ENCODE data around the gene FBLN1.
"Not testable (repeated sequence)": the region's sequence is repeated elsewhere in the genome, so short reads cannot be mapped to it uniquely, and the experiment has no call there.

The FBLN1 gene

DNA sequence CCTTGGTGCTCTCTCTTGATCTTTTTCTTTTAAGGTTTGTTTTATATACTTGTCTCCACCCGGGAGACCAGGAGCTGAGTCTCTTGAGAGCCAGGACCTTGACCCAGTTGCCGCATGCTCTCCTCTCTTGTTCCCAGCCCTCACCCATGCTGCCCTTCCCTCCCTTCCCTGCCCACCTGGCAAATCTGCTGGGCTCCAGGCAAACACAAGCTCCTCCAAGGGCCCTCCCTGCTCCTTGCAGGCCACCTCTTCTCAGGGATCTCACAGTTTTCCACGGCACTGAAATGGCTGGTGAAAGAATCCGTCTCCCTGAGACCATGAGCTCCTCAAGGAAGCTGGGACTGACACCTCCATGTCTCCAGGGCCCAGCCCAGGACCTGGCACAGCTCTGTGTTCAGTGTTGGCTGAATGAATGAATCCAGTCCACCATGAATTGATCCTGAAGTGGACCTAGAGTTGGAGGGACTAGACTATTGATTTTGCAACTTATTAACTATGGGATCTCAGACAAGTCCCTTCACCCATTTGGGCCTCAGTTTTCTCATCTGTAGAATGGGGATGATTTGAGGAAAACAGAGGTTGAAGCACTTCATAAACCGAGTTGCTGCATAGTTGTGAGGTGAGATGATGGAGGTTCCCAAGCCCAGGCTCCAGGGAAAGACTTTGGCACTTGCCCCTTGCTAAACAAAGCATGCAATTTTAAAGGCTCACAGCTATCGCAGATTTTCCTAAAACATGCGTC lies 25.1 kb upstream of the FBLN1 start:
- DNase-seq: no peak

DNA sequence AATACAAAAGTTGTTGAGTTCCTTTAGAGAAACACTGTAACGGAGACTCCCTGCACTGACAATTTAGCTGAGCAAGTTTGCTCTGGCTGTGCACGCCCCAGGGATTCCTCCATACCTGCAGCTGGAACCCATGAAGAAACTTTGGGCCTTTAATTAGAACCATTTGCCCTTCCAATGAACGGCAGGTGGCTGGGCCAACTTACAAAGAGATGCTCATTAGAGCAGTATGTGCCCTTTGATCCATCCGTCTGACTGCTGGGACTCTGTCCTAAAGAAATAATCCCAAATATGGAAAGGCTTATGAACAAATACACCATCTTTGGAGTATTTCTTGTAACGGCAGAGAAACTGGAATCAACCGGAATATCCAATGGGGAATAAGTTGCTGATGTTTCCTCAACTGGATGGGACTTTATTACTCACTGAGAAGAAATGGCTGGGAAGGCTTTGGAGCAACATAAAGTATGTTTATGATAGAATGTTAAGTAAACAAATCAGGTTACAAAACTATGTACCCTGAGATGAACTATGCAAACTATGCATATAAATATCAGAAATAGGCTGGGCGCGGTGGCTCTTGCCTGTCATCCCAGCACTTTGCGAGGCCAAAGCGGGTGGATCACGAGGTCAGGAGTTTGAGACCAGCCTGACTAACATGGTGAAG lies 24.4 kb upstream of the FBLN1 start:
- DNase-seq: no peak

DNA sequence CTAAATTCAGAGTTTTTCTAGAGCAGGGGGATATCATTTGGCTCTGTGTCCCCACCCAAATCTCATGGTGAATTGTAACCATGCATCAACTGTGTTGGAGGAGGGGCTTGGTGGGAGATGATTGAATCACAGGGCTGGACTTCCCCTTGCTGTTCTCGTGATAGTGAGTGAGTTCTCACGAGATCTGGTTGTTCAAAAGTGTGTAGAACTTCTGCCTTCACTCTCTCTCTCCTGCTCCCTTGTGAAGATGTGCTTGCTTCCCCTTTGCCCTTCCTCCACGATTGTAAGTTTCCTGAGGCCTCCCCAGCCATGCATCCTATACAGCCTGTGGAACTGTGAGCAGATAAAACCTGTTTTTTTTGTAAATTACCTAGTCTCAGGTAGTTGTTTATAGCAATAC lies 22.0 kb upstream of the FBLN1 start:
- no peak for DNase-seq

DNA sequence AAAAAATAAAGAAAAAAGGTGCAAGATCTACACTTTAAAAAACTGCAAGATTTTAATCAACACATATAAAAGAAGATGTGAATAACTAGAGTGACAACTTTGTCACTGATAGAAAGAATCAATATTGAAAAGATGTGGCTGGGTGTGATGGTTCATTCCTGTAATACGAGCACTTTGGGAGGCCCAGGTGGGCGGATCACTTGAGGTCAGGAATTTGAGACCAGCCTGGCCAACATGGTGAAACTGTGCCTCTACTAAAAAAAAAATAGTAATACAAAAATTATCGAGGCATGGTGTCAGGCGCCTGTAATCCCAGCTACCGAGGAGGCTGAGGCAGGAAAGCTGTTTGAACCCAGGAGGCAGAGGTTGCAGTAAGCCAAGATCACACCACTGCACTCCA lies 21.0 kb upstream of the FBLN1 start:
- DNase-seq: no peak

DNA sequence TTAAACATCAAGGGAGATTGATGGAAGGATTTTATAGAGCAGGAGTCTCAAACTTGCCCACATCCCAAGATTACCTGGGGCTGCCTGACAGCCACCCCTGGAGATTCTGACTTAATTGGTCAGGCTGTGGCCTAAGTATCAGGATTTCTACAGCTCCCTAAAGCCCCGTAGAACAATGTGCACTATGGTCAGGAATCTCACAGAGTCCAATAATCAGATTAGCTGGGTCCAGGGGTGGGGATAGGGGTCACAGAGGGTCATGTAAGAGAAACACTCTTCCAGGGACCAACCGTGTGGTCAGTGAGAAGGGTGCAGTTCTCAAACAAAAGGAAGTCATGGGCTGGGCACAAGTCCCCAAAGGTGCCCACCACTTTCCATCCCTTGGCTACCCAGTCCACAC lies 20.5 kb upstream of the FBLN1 start:
- no peak for DNase-seq

DNA sequence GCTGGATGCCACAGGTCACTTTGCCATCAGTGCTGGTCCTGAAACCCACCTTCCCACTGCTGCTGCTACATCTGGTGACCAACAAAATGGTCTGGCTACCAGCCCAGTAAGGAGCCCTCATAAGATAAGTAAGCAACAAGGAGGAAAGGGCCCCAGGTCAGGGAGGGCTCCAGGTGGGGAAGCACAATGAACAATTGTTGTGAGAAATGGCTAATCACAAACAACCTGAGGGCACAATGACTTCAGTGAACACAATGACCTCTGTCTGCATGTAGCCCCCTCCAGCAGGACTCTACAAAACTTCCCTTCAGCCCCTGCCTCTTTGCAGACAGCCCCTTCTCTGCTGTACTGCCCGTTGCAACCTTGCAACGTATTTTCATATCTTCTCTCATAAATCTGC lies 19.4 kb upstream of the FBLN1 start:
- no peak for DNase-seq

DNA sequence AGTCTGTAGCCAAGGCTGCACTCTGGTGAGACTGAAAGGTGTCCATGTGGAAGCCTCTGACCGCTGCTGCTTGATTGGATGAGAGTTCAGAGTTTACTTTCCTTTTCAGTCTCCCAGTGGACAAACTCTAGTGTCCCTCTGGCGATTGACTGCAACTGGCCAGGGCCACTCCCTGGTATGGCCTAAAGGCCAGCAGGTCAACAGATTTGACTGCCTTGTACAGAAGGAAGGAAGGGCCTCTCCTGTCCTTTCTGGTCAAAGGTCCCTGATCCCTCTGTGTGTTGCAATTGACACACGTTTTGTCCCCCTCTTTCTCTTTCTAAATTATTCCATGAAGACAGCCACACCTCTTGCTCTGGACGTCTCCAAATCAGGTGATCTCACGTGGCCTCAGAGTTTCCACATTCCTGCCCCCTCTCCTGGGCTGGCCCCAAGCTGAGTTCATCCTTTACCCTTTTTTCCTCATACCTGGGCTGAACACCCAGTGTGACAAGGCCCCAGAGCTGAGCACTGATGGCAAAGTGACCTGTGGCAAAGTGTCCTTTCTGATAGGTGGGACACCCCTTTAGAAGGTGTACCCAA lies 18.7 kb upstream of the FBLN1 start:
- DNase-seq: no peak

DNA sequence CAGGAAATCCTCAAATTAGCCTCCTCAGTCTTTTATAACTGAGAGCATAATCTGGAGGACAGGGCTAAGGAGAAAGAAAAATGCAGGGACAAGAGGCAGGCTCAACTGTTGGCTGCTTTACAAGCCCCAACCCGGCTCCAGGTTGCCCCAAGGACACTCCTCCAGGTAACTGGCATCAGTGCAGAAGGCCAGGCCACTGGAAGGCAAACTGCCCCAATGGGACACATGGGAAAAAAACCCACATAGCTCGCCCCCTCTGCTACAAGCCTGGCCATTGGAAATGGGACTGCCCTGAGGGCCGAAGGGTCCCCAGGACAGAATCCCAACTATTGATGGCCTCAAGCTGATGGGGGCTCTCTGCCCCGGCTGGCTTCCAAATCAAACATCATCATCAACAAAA lies 17.9 kb upstream of the FBLN1 start:
- DNase-seq: no peak

DNA sequence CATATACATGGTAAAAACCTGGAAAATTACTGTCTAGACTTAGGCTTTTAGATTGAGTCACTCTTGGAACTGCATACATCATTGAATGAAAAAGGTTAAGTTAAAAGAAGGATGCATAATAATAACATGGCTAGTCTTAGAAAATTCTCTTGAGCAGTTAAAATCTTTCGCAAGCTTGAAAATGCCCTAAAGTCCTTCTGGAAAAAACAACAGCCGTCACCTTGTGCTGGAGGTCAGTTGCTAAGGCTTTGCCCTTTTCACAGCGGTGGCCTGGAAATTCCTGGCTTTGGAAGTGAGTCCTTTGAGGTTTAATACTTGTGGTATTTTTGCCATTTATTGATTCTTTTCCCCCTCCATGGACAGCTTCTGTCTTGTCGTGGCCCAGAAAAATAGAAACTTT lies 17.4 kb upstream of the FBLN1 start:
- DNase-seq: no peak

DNA sequence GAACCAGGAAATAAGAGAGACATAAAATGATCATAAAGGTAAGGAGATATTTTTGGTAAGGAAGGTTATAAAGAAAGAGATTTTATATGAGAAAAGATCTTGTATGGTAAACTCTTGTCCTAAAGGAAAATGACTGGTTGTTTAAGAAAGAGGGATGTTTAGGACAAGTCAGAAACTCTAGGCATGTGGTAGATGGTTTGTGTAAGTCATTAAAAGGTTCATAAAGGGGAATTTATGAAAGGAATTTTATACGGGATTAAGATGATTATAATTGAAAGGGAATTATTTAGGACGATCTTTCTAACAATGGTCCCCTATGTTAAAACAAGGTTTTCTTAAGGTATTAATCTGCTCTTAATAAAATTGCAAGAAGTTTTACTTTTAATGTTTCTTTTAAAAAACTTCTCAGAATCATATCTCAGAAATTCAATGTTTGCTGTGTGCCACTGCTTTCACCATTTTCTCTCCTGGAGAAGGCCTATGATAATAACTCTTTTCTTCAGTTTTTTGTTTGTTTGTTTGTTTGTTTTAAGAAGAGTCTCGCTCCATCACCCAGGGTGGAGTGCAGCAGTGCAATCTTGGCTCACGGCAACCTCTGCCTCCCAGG lies 13.8 kb upstream of the FBLN1 start:
- no peak for DNase-seq

DNA sequence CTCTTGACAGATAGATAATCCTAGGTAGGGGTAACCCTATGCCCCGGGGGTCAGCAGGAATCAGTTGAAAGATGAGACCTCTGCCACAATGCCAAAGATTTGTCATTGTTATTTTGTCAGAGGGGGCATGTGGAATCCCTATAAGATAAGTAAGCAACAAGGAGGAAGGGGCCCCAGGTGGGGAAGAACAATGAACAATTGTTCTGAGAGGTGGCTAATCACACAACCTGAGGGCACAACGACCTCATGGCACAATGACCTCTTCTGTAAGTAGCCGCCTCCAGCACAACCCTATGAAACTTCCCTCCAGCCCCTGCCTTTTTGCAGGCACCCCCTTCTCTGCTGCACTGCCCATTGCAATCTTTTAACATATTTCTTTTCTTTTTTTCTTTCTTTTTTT lies 11.8 kb upstream of the FBLN1 start:
- no peak for DNase-seq

DNA sequence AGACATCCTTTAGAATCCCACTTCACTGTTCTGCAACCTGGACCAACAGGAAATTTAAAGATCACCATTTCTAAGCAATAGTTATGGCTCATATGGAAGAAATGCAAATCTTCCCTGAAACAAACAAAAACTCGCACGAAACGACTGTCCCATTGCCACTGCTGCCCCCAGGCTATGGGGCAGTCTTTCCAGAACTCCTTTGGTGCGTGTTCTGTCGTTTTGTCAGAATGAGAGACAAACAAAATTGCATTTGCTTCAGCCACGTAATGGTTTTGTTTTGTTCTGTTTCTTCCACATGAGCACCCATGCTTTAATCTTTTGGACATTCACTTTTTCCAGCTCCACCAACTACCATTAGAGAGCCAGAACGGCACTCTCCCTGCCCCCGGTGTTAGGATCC lies 10.8 kb upstream of the FBLN1 start:
- DNase-seq: no peak

DNA sequence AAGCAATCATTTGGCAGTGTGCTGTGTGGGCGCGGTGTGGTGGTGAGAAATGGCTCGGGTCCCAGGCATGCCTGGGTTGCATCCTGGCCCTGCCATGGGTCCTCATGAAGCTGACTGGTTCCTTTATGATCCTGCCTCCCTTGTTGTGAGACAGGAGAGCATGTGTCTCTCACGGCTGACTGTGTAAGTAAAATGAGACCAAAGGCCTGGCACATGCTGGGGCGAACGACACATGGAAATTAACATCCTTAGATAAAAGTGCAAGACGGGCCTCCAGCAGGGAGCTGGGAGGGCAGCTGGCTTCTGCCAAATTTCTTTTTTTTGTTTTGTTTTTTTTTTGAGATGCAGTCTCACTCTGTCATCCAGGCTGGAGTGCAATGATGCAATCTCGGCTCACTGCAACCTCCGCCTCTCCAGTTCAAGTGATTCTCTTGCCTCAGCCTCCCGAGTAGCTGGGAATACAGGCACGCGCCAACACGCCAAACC lies 9.4 kb upstream of the FBLN1 start:
- no peak for DNase-seq

DNA sequence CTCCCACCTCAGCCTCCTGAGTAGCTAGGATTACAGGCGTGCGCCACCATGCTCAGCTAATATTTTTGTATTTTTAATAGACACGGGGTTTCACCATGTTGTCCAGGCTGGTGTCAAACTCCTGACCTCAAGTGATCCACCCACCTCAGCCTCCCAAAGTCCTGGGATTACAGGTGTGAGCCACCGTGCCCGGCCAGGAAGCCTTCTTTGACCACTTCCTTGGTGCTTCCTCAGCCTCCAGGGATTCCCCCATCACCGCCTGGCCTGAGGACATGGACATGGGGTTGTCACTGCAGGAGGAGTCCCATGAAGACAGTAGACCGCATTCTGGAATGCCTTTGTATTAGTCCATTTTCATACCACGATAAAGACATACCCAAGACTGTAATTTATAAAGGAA lies 8.4 kb upstream of the FBLN1 start:
- DNase-seq: not testable (repeated sequence)

DNA sequence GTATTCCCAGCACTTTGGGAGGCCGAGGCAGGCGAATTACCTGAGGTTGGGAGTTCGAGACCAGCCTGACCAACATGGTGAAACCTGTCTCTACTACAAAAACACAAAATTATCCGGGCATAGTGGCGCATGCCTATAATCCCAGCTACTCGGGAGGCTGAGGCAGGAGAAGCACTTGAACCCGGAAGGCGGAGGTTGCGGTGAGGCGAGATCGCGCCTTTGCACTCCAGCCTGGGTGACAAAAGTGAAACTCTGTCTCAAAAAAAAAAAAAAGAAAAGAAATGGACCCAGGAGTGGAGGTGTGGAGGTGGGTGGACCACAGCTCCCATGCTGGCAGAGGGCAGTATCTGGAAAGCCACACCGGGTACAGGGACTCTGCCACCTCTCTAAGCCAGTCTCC lies 7.1 kb upstream of the FBLN1 start:
- not testable (repeated sequence) for DNase-seq

DNA sequence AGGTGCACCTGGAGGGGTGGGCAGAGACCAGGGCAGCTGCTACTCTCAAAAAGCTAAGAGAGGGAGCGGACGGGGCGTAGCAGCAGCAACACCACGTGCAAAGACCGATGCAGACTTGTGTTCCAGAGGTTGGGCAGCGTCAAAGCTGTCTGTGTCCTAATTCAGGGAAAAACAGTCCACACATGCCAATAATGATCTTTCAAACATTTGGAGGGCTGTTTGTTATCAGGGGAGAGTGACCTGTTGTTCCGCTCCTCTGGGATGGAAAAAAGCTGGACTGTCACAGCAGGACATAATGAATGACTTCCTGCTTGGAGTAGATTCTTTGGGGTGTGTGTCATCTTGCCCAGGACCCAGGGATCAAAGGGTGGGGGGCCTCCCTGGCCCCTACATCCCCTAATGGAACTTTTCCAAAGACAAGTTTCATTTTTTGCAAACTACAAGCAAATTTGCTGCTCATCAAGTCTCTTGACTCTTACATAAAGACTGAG lies 6.2 kb upstream of the FBLN1 start:
- DNase-seq: no peak

DNA sequence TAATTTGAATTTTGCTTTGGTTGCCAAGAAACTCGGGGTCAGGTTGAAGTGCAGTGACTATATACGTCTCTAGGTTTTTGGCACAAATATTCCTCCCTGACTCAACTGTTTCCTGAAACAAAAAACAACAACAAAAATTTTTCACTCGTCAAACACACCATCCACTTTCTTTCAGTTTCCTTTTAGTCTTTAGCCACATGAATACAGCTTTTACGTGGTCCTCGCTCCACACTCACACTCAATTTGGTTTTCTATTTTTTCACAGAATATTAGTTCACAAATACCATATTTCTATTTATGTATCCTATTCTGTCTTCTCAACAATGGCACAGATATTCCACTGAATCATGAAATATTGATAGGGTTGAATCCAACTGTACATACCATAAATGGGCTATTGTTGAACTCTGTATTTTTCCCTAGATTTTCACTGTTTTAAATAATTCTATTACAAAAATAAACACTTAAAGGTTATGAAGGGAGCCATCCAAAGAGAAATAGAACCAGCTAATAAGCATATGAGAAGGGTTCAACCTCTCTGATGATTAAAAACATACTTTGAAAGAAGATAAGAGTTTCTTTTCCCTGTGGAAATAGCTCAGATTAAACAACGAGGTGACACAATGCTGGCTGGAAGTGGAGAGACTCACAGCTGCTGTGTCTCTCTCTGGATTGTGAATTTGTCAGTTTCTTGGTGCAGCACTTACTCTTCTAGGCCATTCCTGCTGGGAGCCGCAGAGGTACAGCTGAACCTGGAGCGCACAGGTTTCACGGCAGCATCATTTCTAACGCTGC lies 5.1 kb upstream of the FBLN1 start:
- DNase-seq: no peak

DNA sequence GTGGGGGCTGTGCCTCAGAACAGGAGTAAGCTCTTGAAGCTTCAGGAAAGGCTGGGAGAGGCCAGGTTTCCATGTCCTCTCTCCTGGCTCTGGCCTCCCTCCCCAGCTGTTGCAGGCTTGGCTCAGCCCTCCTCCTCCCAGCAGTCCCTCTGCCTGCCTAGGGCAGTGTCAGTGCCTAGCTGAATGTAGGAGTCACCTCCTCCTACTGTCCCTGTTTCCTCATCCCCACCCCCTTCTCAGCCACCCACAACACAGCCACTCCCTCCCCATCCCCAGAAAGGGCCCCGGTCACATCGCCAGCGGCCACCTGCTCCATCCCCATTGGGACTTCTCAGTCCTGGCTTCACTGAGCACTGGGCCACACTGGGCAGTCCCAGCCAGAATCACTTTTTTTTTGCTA lies 2.9 kb upstream of the FBLN1 start:
- DNase-seq: no peak

DNA sequence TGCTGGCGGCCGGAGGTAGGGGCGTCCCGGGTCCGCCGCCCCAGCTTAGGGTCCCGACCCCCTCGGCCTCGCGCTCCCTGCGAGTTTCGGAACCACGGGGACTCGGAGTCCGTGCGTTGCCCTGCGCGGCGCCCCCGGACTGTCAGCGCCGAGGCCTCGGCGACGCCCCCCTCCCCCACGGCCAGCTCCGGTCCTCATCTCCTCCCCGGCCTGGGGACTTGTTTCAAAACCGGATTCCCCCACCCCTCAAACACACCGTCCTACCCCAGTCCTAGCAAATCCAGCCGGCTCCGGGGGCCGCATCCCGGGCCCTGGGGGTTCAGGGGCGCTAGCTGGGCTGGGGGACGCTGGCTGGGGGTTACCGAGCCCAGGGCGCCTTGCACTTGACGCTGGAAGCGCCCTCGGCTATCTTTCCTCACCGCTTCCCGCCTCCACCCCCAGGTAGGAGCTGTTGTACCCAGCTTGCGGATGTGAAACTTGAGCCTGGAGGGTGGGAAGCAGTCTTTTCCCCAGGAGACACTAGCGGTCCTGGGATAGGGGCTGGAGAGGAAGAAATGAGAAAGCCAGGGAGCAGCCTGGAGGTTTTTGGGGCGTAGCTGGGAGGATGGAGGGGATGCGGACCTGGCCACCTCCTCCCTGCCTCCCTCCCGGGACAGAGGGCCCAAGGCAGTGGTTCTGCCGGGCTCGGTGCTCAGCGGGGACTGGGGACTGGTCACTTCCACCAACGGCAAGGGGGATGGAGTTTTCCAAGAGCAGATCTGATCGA lies 550 bp downstream of the FBLN1 start:
- no peak for DNase-seq

DNA sequence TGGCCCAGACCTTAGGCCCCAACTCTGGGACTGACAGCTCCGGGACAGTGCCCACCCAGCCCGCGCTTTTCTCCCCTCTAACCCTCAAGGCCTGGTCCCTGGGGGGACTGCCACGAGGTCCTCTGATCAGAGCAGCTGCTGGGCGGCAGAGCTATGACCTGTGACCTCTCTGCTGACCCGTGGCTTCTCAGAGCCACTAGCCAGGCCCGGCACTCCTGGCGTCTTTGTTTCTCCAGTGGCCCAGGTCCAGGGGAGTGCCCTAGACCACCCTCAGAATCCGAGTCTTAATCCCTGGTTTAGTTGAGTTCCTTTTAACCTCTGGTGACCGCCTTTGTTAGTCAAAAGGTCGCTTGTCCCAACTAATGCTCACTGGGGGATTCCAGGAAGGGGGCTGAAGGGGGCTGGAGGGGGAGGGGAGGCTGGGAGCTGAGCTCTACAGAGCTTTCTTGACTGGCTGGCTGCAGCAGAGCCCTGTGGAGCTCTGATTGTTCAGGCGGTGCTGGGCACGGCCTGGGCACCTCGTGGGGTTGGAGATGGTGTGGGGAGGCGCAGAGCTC lies 1.2 kb downstream of the FBLN1 start:
- no peak for DNase-seq

All from 8988T (cell line).